Ishikawa (cell line): ENCODE measurements around the gene CCDC15.

Source experiments
- CEBPB ChIP-seq: IDR thresholded peaks from 2 replicates; pipeline ENCODE4 v1.6.1; 2012
- CREB1 ChIP-seq: IDR thresholded peaks from 2 replicates; pipeline ENCODE4 v1.6.1; 2012; ENCODE audit warnings: low read depth
- EGR1 ChIP-seq: IDR thresholded peaks from 2 replicates; pipeline ENCODE4 v1.6.1; 2012
- EP300 ChIP-seq: IDR thresholded peaks from 2 replicates; pipeline ENCODE4 v1.6.1; 2012; ENCODE audit warnings: borderline replicate concordance
- FOXM1 ChIP-seq: IDR thresholded peaks from 2 replicates; pipeline ENCODE4 v1.6.1; 2012; ENCODE audit warnings: low read depth, borderline replicate concordance
- RAD21 ChIP-seq: IDR thresholded peaks from 2 replicates; pipeline ENCODE4 v1.6.1; 2012; ENCODE audit warnings: low read depth
- YY1 ChIP-seq: IDR thresholded peaks from 2 replicates; pipeline ENCODE4 v1.6.1; 2012; ENCODE audit warnings: low read depth
- TF ChIP-seq, protein P1 (sequence below): IDR thresholded peaks from 2 replicates; pipeline ENCODE4 v1.6.1; 2012; ENCODE audit warnings: low read depth, mild to moderate bottlenecking
- TF ChIP-seq, protein P2 (sequence below): IDR thresholded peaks from 2 replicates; pipeline ENCODE4 v1.6.1; 2012
- TF ChIP-seq, protein P3 (sequence below): IDR thresholded peaks from 2 replicates; pipeline ENCODE4 v1.6.1; 2012

DNA sequence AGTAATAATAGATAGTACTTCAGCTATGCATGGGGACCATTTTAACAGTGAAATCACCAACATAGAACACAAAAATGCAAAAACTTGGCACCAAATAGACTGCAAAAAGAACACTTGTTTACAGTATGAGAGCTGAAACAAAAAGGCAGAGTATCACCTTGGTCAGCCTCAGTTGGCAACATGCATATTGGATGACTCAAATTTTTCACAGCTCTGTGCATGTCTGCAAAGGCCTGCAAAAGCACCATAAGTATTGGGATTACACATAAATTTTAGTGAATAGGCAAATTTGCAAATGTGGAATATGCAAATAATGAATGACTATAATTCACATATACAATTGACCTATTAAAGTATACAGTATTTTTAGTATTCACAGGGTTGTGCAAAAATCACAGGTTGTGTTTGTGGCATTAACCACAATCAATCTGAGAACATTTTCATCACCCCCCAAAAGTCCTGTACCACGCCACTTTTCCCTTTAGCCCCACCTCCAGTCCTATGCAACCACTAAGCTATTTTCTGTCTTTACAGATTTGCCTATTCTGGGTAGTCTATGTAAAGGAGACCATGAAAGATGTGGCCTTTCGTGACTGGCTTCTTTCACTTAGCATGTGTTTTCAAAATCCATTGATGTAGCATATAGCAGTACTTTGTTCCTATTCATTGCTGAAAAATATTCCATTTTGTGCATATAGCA lies 47.2 kb downstream of the CCDC15 start:
- TF ChIP-seq, protein P1, sequence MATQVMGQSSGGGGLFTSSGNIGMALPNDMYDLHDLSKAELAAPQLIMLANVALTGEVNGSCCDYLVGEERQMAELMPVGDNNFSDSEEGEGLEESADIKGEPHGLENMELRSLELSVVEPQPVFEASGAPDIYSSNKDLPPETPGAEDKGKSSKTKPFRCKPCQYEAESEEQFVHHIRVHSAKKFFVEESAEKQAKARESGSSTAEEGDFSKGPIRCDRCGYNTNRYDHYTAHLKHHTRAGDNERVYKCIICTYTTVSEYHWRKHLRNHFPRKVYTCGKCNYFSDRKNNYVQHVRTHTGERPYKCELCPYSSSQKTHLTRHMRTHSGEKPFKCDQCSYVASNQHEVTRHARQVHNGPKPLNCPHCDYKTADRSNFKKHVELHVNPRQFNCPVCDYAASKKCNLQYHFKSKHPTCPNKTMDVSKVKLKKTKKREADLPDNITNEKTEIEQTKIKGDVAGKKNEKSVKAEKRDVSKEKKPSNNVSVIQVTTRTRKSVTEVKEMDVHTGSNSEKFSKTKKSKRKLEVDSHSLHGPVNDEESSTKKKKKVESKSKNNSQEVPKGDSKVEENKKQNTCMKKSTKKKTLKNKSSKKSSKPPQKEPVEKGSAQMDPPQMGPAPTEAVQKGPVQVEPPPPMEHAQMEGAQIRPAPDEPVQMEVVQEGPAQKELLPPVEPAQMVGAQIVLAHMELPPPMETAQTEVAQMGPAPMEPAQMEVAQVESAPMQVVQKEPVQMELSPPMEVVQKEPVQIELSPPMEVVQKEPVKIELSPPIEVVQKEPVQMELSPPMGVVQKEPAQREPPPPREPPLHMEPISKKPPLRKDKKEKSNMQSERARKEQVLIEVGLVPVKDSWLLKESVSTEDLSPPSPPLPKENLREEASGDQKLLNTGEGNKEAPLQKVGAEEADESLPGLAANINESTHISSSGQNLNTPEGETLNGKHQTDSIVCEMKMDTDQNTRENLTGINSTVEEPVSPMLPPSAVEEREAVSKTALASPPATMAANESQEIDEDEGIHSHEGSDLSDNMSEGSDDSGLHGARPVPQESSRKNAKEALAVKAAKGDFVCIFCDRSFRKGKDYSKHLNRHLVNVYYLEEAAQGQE = no peak
- no peak for TF ChIP-seq EP300
- no peak for TF ChIP-seq CEBPB
- TF ChIP-seq, protein P2, sequence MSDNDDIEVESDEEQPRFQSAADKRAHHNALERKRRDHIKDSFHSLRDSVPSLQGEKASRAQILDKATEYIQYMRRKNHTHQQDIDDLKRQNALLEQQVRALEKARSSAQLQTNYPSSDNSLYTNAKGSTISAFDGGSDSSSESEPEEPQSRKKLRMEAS = no peak
- TF ChIP-seq, protein P3, sequence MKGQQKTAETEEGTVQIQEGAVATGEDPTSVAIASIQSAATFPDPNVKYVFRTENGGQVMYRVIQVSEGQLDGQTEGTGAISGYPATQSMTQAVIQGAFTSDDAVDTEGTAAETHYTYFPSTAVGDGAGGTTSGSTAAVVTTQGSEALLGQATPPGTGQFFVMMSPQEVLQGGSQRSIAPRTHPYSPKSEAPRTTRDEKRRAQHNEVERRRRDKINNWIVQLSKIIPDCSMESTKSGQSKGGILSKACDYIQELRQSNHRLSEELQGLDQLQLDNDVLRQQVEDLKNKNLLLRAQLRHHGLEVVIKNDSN = no peak
- no peak for TF ChIP-seq RAD21
- TF ChIP-seq YY1 = no peak
- no peak for TF ChIP-seq CREB1
- TF ChIP-seq EGR1 = no peak
- no peak for TF ChIP-seq FOXM1
